ENCODE measurements around the gene RAB36. TPM values are rescaled to one million over a fixed set of nuclear protein-coding genes. Genes with fewer than 3 reads are reported as not detected.

RAB36 gene
- total and polyA plus RNA-seq, 2 experiments from 2014 or later, result 2.7 to 5.3 TPM

DNA sequence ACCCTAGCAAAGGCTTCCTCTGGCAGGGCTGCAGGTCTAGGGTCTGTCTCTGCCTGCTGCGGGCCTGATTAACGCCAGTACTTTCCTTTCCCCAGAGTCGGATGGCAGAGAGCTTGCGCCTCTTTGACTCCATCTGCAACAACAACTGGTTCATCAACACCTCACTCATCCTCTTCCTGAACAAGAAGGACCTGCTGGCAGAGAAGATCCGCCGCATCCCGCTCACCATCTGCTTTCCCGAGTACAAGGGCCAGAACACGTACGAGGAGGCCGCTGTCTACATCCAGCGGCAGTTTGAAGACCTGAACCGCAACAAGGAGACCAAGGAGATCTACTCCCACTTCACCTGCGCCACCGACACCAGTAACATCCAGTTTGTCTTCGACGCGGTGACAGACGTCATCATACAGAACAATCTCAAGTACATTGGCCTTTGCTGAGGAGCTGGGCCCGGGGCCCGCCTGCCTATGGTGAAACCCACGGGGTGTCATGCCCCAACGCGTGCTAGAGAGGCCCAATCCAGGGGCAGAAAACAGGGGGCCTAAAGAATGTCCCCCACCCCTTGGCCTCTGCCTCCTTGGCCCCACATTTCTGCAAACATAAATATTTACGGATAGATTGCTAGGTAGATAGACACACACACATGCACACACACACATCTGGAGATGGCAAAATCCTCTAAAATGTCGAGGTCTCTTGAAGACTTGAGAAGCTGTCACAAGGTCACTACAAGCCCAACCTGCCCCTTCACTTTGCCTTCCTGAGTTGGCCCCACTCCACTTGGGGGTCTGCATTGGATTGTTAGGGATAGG is 22.1 kb upstream of the RAB36 start:
- H3K4me1 ChIP-seq (ENCODE audit: insufficient read depth), result no peaks in the 10 kb centered on the region
- no peaks in the 10 kb centered on the region for H4K20me1 ChIP-seq (ENCODE audit: insufficient read depth, poor library complexity, severe bottlenecking)
- TF ChIP-seq EZH2phosphoT487 (IDR thresholded peaks at IDR 0.05; ENCODE audit: low read depth, severe bottlenecking, unreplicated experiment) (no peak), EZH2 (IDR thresholded peaks at IDR 0.05; ENCODE audit: borderline replicate concordance) (no peak)
- TF ChIP-seq, protein P1, sequence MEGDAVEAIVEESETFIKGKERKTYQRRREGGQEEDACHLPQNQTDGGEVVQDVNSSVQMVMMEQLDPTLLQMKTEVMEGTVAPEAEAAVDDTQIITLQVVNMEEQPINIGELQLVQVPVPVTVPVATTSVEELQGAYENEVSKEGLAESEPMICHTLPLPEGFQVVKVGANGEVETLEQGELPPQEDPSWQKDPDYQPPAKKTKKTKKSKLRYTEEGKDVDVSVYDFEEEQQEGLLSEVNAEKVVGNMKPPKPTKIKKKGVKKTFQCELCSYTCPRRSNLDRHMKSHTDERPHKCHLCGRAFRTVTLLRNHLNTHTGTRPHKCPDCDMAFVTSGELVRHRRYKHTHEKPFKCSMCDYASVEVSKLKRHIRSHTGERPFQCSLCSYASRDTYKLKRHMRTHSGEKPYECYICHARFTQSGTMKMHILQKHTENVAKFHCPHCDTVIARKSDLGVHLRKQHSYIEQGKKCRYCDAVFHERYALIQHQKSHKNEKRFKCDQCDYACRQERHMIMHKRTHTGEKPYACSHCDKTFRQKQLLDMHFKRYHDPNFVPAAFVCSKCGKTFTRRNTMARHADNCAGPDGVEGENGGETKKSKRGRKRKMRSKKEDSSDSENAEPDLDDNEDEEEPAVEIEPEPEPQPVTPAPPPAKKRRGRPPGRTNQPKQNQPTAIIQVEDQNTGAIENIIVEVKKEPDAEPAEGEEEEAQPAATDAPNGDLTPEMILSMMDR (IDR thresholded peaks at IDR 0.05; ENCODE audit: poor library complexity), result no peak
- no peaks in the 10 kb centered on the region for H3K9me3 ChIP-seq (ENCODE audit: low read depth)
- H3K79me2 ChIP-seq, result no peaks in the 10 kb centered on the region
- H3K9me2 ChIP-seq (replicated peaks; ENCODE audit: insufficient read depth), result no peaks in the 10 kb centered on the region
- 95% methylated on average over 26 of the region's 26 CpGs for WGBS (ENCODE audit: low lambda C conversion rate, missing lambda C conversion rate)
- DNase-seq (ENCODE audit: low spot score), result no peak
- H3K36me3 ChIP-seq (replicated peaks; ENCODE audit: insufficient read depth, low read depth), result no peaks in the 10 kb centered on the region
- H3K4me3 ChIP-seq, result no peak overlapping the region
- H3K27ac ChIP-seq, result no peak overlapping the region
- H2AFZ ChIP-seq, result no peak overlapping the region
- no peaks in the 10 kb centered on the region for H3K27me3 ChIP-seq
- H3K4me2 ChIP-seq, result no peak overlapping the region

DNA sequence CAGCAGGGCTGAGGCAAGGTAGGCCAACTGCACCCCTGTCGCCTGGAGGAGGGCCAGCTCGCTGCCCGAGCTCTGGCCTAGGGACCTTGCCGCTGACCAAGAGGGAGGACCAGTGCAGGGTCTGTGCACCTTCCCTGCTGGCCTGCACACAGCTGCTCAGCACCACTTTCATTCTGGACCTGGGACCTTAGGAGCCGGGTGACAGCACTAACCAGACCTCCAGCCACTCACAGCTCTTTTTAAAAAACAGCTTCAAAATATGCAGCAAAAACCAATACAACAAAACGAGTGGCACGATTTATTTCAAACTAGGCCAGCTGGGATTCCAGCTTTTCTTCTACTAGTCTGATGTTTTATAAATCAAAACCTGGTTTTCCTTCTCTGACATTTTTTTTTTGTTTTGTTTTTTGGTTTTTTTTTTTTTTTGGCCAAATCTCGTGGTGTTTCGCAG is 21.4 kb upstream of the RAB36 start:
- Histone ChIP-seq H3K27me3 (no peaks in the 10 kb centered on the region), H3K27ac (no peak overlapping the region), H3K9me2 (replicated peaks; ENCODE audit: insufficient read depth) (no peaks in the 10 kb centered on the region), H4K20me1 (ENCODE audit: insufficient read depth, poor library complexity, severe bottlenecking) (no peaks in the 10 kb centered on the region), H3K9me3 (ENCODE audit: low read depth) (no peaks in the 10 kb centered on the region), H3K36me3 (replicated peaks; ENCODE audit: insufficient read depth, low read depth) (no peaks in the 10 kb centered on the region), H3K79me2 (no peaks in the 10 kb centered on the region), H2AFZ (no peak overlapping the region), H3K4me2 (no peak overlapping the region), H3K4me3 (no peak overlapping the region), H3K4me1 (ENCODE audit: insufficient read depth) (no peaks in the 10 kb centered on the region)
- DNase-seq (ENCODE audit: low spot score), result no peak
- no peak for TF ChIP-seq EZH2 (IDR thresholded peaks at IDR 0.05; ENCODE audit: borderline replicate concordance)
- no peak for TF ChIP-seq EZH2phosphoT487 (IDR thresholded peaks at IDR 0.05; ENCODE audit: low read depth, severe bottlenecking, unreplicated experiment)
- TF ChIP-seq, protein P1 (IDR thresholded peaks at IDR 0.05; ENCODE audit: poor library complexity), result no peak
- 81% methylated on average over 9 of the region's 9 CpGs for WGBS (ENCODE audit: low lambda C conversion rate, missing lambda C conversion rate)

DNA sequence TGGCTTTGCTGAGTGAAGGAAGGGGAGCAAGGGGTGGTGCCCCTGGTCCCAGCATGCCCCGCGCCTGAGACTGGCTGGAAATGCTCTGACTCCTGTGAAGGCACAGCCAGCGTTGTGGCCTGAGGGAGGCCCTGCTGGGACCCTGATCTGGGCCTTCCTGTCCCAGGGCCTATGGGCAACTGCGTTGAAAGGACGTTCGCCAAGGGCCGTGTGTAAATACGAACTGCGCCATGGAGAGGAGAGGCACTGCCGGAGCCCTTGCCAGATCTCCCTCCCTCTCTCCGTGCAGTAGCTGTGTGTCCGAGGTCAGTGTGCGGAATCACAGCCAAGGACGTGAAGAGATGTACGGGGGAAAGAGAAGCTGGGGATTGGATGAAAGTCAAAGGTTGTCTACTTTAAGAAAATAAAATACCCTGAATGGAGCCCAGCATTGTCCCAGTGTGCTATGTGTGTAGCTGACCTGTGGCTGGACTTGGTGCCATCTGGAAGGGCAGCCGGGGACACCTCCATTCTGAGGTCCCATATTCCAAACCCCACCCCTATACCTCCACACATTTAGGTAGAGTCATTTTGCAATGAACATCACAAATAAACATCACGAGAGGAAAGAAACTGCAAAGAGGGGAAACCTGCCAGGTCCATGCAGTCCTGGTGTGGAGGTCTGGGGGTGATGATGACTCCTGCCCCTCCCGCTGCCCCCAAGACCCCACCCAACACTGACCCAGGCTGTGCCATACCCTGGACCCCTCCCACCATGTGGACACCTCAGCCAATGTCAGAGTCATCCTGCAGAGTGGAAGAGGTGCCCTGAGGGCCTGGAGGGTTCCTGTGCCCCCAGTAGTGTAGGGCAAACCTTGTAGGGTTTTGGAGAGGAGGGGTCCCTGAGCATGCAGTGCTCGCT is 20.4 kb upstream of the RAB36 start:
- H3K9me2 ChIP-seq (replicated peaks; ENCODE audit: insufficient read depth), result no peaks in the 10 kb centered on the region
- H3K4me2 ChIP-seq, result no peak overlapping the region
- no peak overlapping the region for H2AFZ ChIP-seq
- TF ChIP-seq EZH2phosphoT487 (IDR thresholded peaks at IDR 0.05; ENCODE audit: low read depth, severe bottlenecking, unreplicated experiment) (no peak), EZH2 (IDR thresholded peaks at IDR 0.05; ENCODE audit: borderline replicate concordance) (no peak)
- TF ChIP-seq, protein P1 (IDR thresholded peaks at IDR 0.05; ENCODE audit: poor library complexity), result no peak
- H3K79me2 ChIP-seq, result no peaks in the 10 kb centered on the region
- H3K4me3 ChIP-seq, result no peak overlapping the region
- DNase-seq (ENCODE audit: low spot score), result no peak
- H4K20me1 ChIP-seq (ENCODE audit: insufficient read depth, poor library complexity, severe bottlenecking), result no peaks in the 10 kb centered on the region
- no peaks in the 10 kb centered on the region for H3K4me1 ChIP-seq (ENCODE audit: insufficient read depth)
- no peaks in the 10 kb centered on the region for H3K36me3 ChIP-seq (replicated peaks; ENCODE audit: insufficient read depth, low read depth)
- no peaks in the 10 kb centered on the region for H3K9me3 ChIP-seq (ENCODE audit: low read depth)
- no peaks in the 10 kb centered on the region for H3K27me3 ChIP-seq
- 84% methylated on average over 19 of the region's 19 CpGs for WGBS (ENCODE audit: low lambda C conversion rate, missing lambda C conversion rate)
- H3K27ac ChIP-seq, result no peak overlapping the region
